ENCODE data around the gene ZYG11A. TPM values are rescaled to one million over a fixed set of nuclear protein-coding genes. Genes with fewer than 3 reads are reported as not detected.

ZYG11A gene
- total RNA-seq, 1 donor from 2014 or later: not detected

Small RNAs within 50 kb of the gene (microRNA-seq; reads per million reads assigned to microRNA genes)
- gene MIR1273F (not detected), gene MIR1273G (not detected), gene MIR5095 (not detected)

Other genes starting within 250 kb of the ZYG11A start
- 12.7 TPM for gene GPX7, start 240.4 kb upstream of the ZYG11A start, total RNA-seq
- not detected for gene SHISAL2A, start 209.6 kb upstream of the ZYG11A start, total RNA-seq
- 14.2 TPM for gene COA7, start 144.4 kb upstream of the ZYG11A start, total RNA-seq
- gene ZYG11B, start 116.3 kb upstream of the ZYG11A start, total RNA-seq: 47.6 TPM
- 92.3 TPM for gene ECHDC2, start 79.0 kb downstream of the ZYG11A start, total RNA-seq
- gene SCP2, start 84.5 kb downstream of the ZYG11A start, total RNA-seq: 124 TPM
- gene PODN, start 219.5 kb downstream of the ZYG11A start, total RNA-seq: 19.4 TPM

Measured in cardiac septum (tissue), 1 donor.